Measurements from ENCODE around the gene LAMA3.

DNA sequence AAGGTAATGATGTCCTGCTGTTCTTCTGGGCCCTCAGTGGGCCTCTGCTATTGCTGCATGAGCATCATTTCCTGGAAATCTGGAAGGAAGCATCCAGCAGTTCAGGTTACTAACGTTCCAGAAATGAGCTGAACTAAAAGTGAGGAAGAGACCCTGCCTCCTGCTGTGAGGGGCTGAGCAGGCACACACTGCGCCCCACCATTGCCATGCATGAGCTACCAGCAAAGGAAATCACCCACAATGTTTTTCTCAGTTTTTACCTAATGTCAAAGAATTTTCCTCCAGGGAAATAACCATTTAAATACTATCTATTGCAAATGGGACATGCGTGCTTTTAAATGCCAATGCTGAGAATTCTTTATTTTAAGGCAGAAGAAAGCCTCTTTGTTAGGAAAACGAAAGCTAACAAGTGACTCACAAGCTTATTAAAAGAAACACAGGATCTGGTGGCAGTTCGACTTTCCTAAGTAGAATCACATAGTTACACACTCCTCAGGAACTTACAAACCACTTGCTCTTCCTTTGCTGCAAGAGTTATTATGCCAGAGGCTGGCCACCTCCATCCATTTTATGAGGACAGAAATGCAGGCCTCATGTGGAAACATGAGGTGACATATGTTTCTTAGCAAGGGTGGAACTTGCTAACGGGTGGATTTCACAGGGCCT is 172.7 kb downstream of the LAMA3 start:
- TF ChIP-seq CTCF (IDR thresholded peaks at IDR 0.05) (no peak), POLR2A (IDR thresholded peaks at IDR 0.05) (no peak)

All from right lobe of liver (tissue), 4 donors.